Islet precursor cell (in vitro differentiated cells): ENCODE data around the gene HCFC1.
"Not testable (repeated sequence)": the region's sequence is repeated elsewhere in the genome, so short reads cannot be mapped to it uniquely, and the experiment has no call there.

ENCODE experiments used
- DNase-seq: peaks from one replicate; pipeline ENCODE4 v3.0.0-alpha.2; 2018

Gene HCFC1

DNA sequence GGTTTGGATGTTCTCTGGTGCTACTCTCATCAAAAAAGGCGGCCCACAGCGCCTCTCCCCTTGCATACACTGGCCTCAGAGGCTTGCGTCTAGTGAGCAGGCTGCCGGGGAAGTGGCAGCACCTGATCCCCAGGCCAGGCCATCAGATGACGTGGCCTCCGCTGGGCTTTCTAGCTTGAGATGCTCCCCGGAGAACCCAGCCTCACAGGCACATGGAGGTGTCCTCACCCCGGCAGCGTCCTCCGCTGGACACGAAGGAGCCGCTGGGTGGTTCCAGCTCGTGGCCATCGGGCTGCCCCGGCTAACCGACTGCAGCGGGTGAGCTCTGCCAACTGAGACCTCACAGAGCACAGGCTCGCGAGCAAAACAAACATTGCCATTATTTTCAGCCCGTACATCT is 35.3 kb upstream of the HCFC1 start:
- DNase-seq, result no peak

DNA sequence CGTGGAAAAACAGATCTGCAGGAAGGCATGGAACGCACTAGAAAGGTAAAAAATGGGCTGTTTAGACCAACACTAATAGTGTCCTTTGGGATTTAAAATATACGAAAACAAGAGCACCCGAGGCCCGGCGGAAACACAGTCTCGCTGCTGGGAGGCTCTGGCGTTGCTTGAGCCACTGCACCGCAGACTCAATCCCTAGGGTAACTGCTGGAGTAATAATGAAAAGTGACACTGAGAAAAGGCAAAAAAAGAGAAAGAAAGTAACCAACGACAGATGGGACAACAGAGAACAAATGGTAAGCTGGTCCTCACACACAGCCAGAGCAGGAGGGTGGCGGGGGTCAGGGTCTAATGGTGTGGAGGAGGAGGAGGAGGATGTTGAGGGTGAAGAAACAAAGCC is 32.7 kb upstream of the HCFC1 start:
- peak; percentile 23 for DNase-seq

- peak; percentile 71 for DNase-seq
Observed at GRCh38 chrX:154002215-154002719, 30.6 kb upstream of the HCFC1 start.

GRCh38 chrX:154000051-154000450 is 28.4 kb upstream of the HCFC1 start:
- DNase-seq, result peak; percentile 60

GRCh38 chrX:153999359-154000037 is 27.9 kb upstream of the HCFC1 start:
- peak; percentile 52 for DNase-seq

DNA sequence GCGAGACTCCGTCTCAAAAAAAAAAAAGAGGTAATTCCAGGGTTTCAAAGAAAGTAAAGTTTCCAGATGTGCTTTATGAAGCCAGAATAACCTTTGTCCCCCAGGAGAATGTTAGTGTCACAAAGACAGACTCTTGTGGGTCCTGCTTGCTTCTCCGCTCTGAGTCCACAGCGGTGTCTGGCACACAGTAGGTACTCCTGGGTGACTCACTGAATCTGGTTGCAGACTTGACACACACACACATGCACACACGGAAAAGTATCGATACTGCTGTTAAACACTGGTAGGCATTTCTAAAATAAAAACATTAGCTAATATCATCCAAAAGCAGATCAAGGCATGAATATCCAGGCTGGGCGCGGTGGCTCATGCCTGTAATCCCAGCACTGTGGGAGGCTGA is 23.9 kb upstream of the HCFC1 start:
- DNase-seq, result no peak

DNA sequence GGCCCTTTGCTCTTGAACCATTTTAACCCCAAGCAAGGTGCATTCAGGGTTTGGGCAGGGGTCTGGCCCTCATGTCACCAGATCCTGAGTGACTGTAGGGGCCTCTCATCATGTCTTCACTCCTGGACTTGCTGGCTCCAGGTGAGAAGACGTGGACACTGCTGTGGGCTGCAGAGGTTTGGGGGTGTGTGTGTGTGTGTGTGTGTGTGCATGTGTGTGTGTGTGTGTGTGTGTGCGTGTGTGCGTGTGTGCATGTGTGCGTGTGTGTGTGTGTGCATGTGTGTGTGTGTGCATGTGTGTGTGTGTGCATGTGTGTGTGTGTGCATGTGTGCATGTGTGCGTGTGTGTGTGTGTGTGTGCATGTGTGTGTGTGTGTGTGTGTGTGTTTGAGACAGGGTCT is 22.8 kb upstream of the HCFC1 start:
- not testable (repeated sequence) for DNase-seq

DNA sequence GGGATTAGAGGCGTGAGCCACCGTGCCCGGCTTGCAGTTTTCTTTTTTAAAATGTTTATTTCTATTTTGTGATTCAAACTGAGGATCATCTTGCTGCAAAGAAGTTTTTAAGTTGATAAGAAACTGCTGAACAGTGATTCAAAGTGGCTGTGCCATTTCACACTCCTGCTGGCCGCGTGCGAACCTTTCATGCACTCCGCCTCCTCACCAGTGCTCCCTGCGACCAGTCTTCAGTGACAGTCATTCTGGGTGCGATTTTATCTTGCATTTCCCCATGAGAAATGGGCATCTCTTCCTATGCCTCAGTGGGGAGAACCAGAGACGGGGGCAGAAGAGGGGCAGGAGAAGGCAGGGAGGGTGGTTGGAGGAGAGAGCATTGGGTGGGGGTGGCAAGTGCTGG is 22.4 kb upstream of the HCFC1 start:
- no peak for DNase-seq

DNA sequence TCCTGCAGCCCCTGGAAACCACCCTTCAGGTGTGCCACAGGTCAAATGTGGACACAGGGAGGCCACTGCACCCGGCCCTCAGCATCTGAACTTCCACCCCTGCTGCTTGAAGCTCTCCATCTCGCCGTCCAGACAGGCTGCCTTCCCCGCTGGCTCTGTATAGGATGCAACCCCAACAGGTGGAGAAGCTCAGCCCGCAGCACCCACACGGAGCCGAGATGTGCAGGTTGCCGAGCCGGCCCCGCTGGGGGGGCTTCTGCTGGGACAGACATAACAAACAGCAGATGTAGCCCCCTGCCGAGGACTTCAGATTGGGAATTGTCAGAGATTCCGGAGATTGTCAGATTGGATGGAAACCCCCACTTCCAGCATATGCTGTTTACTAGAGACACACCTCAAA is 21.5 kb upstream of the HCFC1 start:
- DNase-seq, result peak; percentile 22

GRCh38 chrX:153992180-153992579 is 20.6 kb upstream of the HCFC1 start:
- no peak for DNase-seq

- no peak for DNase-seq
Observed at GRCh38 chrX:153991013-153991580, 19.5 kb upstream of the HCFC1 start.

GRCh38 chrX:153989973-153990655 is 18.5 kb upstream of the HCFC1 start:
- DNase-seq, result no peak

GRCh38 chrX:153988493-153988892 is 16.9 kb upstream of the HCFC1 start:
- DNase-seq, result no peak

DNA sequence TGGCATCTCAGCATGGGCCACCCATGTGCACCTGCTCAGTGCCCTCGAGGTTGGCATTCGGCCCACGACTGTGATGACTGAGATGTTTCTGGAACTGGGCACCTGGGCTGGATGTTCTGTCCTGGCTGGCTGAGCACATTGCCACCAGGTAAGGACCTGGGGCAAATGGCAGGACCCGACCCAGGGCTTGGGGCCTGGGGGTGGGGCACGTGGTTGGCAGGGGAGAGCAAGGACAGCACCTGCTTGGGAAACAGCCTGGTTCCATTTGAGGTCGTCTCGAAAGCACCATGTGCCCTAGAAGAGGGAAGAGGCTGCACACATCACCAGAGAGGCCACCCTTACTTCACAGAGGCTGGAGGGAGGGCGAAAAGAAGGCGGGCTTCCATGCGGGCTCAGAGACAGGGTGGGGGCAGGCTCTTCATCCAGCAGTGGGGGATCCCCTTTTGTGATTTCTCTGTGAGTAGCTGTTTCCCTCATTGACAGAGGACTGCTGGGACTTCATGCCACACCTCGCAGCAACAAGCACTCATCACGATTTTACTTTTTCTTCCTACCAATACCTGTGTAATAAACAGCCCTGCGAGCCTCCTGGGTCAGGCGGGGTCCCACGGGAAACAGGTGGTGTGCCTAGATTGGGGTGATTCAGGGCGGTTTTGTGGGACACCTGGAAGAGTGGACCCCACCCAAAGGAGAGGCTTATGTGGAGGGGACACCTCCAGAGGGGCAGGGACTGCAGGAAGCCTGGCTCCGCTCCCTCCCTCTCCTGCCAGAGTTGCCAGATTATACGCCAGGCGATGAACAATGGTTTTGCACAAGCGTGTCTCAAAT is 12.9 kb upstream of the HCFC1 start:
- peak; percentile 44 for DNase-seq

DNA sequence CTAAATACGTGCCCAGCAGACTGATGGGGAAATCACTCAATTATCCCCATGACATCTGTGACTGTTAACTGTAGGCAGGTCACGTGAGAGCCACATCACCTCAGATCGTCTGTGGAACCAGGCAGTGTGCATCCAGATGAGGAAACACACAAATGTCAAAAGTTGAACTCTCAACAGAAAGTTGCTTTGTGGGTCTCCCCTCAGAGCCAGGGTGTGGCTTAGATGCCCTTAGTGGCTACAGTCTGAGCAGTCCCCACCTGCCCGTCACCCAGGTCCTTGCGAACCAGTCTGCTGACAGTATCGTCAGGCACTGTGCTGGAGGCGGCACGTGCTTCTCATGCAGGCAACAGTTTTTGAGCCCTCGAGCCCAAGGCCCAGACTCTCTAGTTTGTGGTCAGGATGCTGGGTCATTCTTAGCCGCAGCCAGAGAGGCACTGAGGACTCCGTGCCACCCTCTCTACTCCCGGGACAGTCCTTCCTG is 11.7 kb upstream of the HCFC1 start:
- DNase-seq, result peak; percentile 35

GRCh38 chrX:153981771-153982533 is 10.3 kb upstream of the HCFC1 start:
- peak; percentile 46 for DNase-seq

DNA sequence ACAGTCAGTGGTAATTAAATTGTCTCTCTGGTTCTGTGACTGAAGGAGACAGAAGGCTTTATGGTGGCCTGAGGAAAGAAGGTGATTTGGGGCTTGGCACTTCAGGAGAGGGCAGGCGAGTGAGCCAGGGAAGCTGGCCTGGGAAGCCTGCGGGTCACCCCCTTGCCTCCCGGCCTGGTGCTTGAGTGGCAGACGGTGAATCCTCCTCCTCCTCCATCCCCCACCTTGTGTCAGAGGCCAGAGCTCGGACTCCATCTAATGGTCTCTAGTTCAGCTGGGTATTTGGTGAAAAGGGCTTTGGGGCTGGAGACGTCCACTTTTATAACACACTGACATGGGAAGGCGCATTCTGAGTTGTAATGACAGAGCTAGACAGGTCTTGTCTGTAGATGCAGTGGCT is 9.6 kb upstream of the HCFC1 start:
- peak; percentile 34 for DNase-seq

DNA sequence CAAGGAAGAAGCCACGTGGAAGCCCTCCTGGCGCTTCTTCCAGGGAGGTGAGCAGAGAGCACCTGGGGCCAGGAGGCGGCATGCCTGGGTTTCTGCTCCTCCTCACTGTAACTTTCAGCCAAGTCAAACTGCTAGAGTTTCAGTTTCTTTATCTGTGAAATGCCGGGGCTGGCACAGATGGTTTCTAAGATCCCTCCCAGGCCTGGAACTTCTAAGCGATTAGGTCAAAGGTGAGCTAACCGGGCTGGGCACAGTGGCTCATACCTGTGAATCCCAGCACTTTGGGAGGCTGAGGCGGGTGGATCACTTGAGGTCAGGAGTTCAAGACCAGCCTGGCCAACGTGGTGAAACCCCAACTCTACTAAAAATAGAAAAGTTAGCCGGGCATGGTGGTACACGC is 8.8 kb upstream of the HCFC1 start:
- DNase-seq, result not testable (repeated sequence)

GRCh38 chrX:153974726-153975286 is 3.2 kb upstream of the HCFC1 start:
- DNase-seq, result no peak

DNA sequence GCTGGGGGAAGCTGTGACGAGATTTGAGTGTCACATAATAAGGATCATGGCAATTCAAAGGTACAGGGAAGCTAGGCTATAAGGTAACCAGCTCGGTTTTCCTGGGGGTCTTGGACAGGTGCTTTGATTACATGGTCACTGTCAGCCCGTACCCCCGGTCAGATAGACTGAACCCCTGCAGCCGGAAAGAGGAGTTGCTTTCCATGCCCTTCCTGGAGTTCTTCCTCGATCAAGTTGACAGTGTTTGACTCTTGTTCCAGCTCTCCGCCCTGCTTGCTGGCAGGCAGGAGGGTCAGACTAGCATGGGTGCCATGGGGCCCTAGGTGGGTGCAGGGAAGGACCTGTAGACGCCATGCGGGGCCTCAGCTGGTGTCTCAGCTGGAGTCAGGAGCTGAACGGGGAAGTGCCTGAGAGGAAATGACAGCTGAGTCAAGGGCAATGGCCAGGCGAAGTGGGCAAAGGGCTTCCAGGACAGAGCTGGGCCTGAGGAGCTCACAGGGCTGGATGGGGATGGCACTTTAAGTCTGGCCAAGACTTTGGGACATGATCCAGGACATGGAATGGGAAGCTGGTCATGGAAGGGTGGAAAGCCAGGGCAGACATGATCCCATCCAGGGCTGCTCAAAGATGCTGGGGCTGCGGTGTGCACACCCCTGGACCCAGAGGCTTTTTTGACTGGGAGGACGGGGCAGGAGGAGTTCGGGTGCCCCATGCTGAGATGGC is 2.5 kb upstream of the HCFC1 start:
- DNase-seq, result peak; percentile 47
